Measurements from ENCODE around the gene NUTM1. TPM values are rescaled to one million over a fixed set of nuclear protein-coding genes. Genes with fewer than 3 reads are reported as not detected.

The NUTM1 gene
- total RNA-seq, 1 donor from 2014 or later: not detected

GRCh38 chr15:34314491-34315490, 28.3 kb upstream of the NUTM1 start:
- DNase-seq (ENCODE audit: low spot score in 2 of 2, unreplicated experiment in 2 of 2): no peak
- Mint-ChIP-seq H3K27me3 (ENCODE audit: low read depth) (no peaks in the 10 kb centered on the region), H3K36me3 (peaks cover 2% of the 10 kb centered on the region), H3K4me3 (no peak overlapping the region), H3K4me1 (peaks cover 18% of the 10 kb centered on the region), H3K9me3 (no peaks in the 10 kb centered on the region), H3K27ac (no peak overlapping the region)
- TF ChIP-seq CTCF (IDR thresholded peaks at IDR 0.05; ENCODE audit: unreplicated experiment): no peak

- peaks cover 4% of the 10 kb centered on the region for H3K9me3 Mint-ChIP-seq
- H3K36me3 Mint-ChIP-seq: peaks cover 3% of the 10 kb centered on the region
- peak overlapping the region; percentile 59 for H3K27ac Mint-ChIP-seq
- DNase-seq (ENCODE audit: low spot score in 2 of 2, unreplicated experiment in 2 of 2): no peak
- H3K4me1 Mint-ChIP-seq: peaks cover 18% of the 10 kb centered on the region
- H3K27me3 Mint-ChIP-seq (ENCODE audit: low read depth): no peaks in the 10 kb centered on the region
- no peak for TF ChIP-seq CTCF (IDR thresholded peaks at IDR 0.05; ENCODE audit: unreplicated experiment)
- peak overlapping the region; percentile 74 for H3K4me3 Mint-ChIP-seq
Observed at GRCh38 chr15:34318277-34319079, 24.6 kb upstream of the NUTM1 start.

GRCh38 chr15:34323217-34323616, 19.9 kb upstream of the NUTM1 start:
- TF ChIP-seq CTCF (IDR thresholded peaks at IDR 0.05; ENCODE audit: unreplicated experiment): no peak

GRCh38 chr15:34324933-34325332, 18.2 kb upstream of the NUTM1 start:
- Mint-ChIP-seq H3K4me1 (no peaks in the 10 kb centered on the region), H3K36me3 (peaks cover 1% of the 10 kb centered on the region), H3K27ac (no peak overlapping the region), H3K9me3 (peaks cover 4% of the 10 kb centered on the region), H3K4me3 (no peak overlapping the region), H3K27me3 (ENCODE audit: low read depth) (no peaks in the 10 kb centered on the region)
- no peak for DNase-seq (ENCODE audit: low spot score in 2 of 2, unreplicated experiment in 2 of 2)
- TF ChIP-seq CTCF (IDR thresholded peaks at IDR 0.05; ENCODE audit: unreplicated experiment): no peak

More at GRCh38 chr15:34323217-34323616, 19.9 kb upstream of the NUTM1 start:
- Mint-ChIP-seq H3K4me3 (no peak overlapping the region), H3K9me3 (peaks cover 4% of the 10 kb centered on the region), H3K36me3 (peaks cover 1% of the 10 kb centered on the region), H3K27me3 (ENCODE audit: low read depth) (no peaks in the 10 kb centered on the region), H3K4me1 (peaks cover 6% of the 10 kb centered on the region), H3K27ac (no peak overlapping the region)
- DNase-seq (ENCODE audit: low spot score in 2 of 2, unreplicated experiment in 2 of 2): no peak

- Mint-ChIP-seq H3K4me3 (no peak overlapping the region), H3K4me1 (no peaks in the 10 kb centered on the region), H3K36me3 (peaks cover 1% of the 10 kb centered on the region), H3K27ac (no peak overlapping the region), H3K27me3 (ENCODE audit: low read depth) (no peaks in the 10 kb centered on the region), H3K9me3 (peaks cover 4% of the 10 kb centered on the region)
- no peak for DNase-seq (ENCODE audit: low spot score in 2 of 2, unreplicated experiment in 2 of 2)
- TF ChIP-seq CTCF (IDR thresholded peaks at IDR 0.05; ENCODE audit: unreplicated experiment): no peak
Observed at GRCh38 chr15:34325368-34325767, 17.7 kb upstream of the NUTM1 start.

All from mesothelial cell of epicardium (in vitro differentiated cells).